Measurements from ENCODE around the gene RPS21. TPM values are rescaled to one million over a fixed set of nuclear protein-coding genes. Genes with fewer than 3 reads are reported as not detected.

RPS21 gene
- total RNA-seq, result 821 TPM

GRCh38 chr20:62386383-62387218, at the start of gene RPS21:
RPS21 (plus strand) TSS chr20:62387103; CDS start chr20:62387339, 236 bp downstream.
- no peak for FAIRE-seq

GRCh38 chr20:62337558-62338293, 49.2 kb upstream of the RPS21 start:
- DNase-seq (ENCODE audit: low spot score in 2 of 2) (no peak), FAIRE-seq (no peak)

More at GRCh38 chr20:62386383-62387218, at the start of gene RPS21:
- DNase-seq (ENCODE audit: low spot score in 2 of 2), result peak; percentile 96

GRCh38 chr20:62338294-62338620, 48.6 kb upstream of the RPS21 start:
- DNase-seq (ENCODE audit: low spot score in 2 of 2) (no peak), FAIRE-seq (no peak)

GRCh38 chr20:62339647-62340062, 47.2 kb upstream of the RPS21 start:
- no peak for DNase-seq (ENCODE audit: low spot score in 2 of 2)
- no peak for FAIRE-seq

GRCh38 chr20:62342910-62343309, 44.0 kb upstream of the RPS21 start:
- DNase-seq (ENCODE audit: low spot score in 2 of 2), result no peak
- no peak for FAIRE-seq

GRCh38 chr20:62344092-62344491, 42.8 kb upstream of the RPS21 start:
- DNase-seq (ENCODE audit: low spot score in 2 of 2) (no peak), FAIRE-seq (no peak)

GRCh38 chr20:62344782-62345181, 42.1 kb upstream of the RPS21 start:
- DNase-seq (ENCODE audit: low spot score in 2 of 2) (no peak), FAIRE-seq (no peak)

GRCh38 chr20:62345681-62346370, 41.1 kb upstream of the RPS21 start:
- DNase-seq (ENCODE audit: low spot score in 2 of 2) (no peak), FAIRE-seq (no peak)

GRCh38 chr20:62346398-62347150, 40.3 kb upstream of the RPS21 start:
- FAIRE-seq, result no peak
- DNase-seq (ENCODE audit: low spot score in 2 of 2), result no peak

GRCh38 chr20:62347151-62347404, 39.8 kb upstream of the RPS21 start:
- no peak for FAIRE-seq
- DNase-seq (ENCODE audit: low spot score in 2 of 2), result no peak

GRCh38 chr20:62347445-62347844, 39.5 kb upstream of the RPS21 start:
- FAIRE-seq, result no peak
- DNase-seq (ENCODE audit: low spot score in 2 of 2), result no peak

- FAIRE-seq (no peak), DNase-seq (ENCODE audit: low spot score in 2 of 2) (no peak)
Measured at GRCh38 chr20:62348604-62349003, 38.3 kb upstream of the RPS21 start.

- DNase-seq (ENCODE audit: low spot score in 2 of 2) (no peak), FAIRE-seq (no peak)
Measured at GRCh38 chr20:62349556-62350097, 37.3 kb upstream of the RPS21 start.

- FAIRE-seq (no peak), DNase-seq (ENCODE audit: low spot score in 2 of 2) (no peak)
Measured at GRCh38 chr20:62350098-62350628, 36.7 kb upstream of the RPS21 start.

GRCh38 chr20:62350629-62351422, 36.1 kb upstream of the RPS21 start:
- DNase-seq (ENCODE audit: low spot score in 2 of 2) (no peak), FAIRE-seq (no peak)

- no peak for FAIRE-seq
- DNase-seq (ENCODE audit: low spot score in 2 of 2), result no peak
Measured at GRCh38 chr20:62351469-62352401, 35.2 kb upstream of the RPS21 start.

GRCh38 chr20:62352402-62353288, 34.3 kb upstream of the RPS21 start:
- no peak for FAIRE-seq

More at GRCh38 chr20:62352402-62353288, 34.3 kb upstream of the RPS21 start:
- DNase-seq (ENCODE audit: low spot score in 2 of 2), result peak; percentile 89
